ENCODE measurements around the gene EML2.

The EML2 gene

DNA sequence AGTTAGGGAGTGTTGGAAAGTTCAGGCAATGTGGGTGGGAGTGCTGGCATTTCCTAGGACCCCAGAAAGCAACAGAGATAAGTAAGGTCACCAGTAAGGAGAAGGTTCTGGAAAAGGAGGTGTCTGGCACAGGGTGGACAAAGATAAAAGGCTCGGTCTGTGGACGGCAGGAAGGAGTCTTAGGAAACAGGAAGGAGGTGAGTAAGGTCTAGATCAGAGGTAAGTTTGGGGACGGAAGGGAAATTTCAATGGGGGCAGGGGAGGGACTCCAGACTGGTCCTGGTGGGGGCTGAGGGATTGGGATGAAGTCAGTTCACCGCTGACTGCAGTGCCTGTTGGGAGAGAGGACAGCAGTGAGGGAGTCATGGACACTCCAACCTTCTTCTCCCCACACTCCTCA, 46.8 kb downstream of the EML2 start:
- peaks cover under 1% of the 10 kb centered on the region for H3K4me1 ChIP-seq (ENCODE audit: control insufficient read depth, low read depth, low read length)
- no peaks in the 10 kb centered on the region for H3K36me3 ChIP-seq (ENCODE audit: control insufficient read depth, low read depth, low read length)
- H3K27me3 ChIP-seq (ENCODE audit: control insufficient read depth, insufficient read depth, low read length): peaks cover 45% of the 10 kb centered on the region
- no peak overlapping the region for H3K4me3 ChIP-seq (ENCODE audit: low read length)
- H3K9me3 ChIP-seq (ENCODE audit: control insufficient read depth, low read depth, low read length): no peaks in the 10 kb centered on the region
- no peak overlapping the region for H3K27ac ChIP-seq (ENCODE audit: low read length)
- no peak overlapping the region for H3K9ac ChIP-seq (ENCODE audit: low read length)

DNA sequence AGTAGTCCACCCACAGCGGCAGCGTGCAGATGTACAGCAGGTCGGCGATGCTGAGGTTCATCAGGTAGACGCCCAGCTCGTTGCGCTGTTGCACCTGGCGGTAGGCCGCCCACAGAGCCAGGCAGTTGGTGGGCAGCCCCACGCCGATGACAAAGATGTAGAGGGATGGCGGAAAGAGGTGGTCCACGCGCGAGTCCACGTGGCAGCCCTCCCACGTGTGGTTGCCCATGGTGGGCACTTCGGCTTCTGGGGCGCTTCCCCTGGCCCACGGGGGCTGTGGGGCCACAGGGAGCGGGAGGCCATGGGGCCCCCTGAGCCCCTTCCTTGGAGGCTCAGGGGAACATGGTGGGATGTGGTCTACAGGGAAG, 47.6 kb downstream of the EML2 start:
- Histone ChIP-seq H3K9ac (ENCODE audit: low read length) (no peak overlapping the region), H3K9me3 (ENCODE audit: control insufficient read depth, low read depth, low read length) (no peaks in the 10 kb centered on the region), H3K4me1 (ENCODE audit: control insufficient read depth, low read depth, low read length) (no peaks in the 10 kb centered on the region), H3K4me3 (ENCODE audit: low read length) (no peak overlapping the region), H3K36me3 (ENCODE audit: control insufficient read depth, low read depth, low read length) (no peaks in the 10 kb centered on the region), H3K27me3 (ENCODE audit: control insufficient read depth, insufficient read depth, low read length) (peaks cover 38% of the 10 kb centered on the region), H3K27ac (ENCODE audit: low read length) (no peak overlapping the region)

DNA sequence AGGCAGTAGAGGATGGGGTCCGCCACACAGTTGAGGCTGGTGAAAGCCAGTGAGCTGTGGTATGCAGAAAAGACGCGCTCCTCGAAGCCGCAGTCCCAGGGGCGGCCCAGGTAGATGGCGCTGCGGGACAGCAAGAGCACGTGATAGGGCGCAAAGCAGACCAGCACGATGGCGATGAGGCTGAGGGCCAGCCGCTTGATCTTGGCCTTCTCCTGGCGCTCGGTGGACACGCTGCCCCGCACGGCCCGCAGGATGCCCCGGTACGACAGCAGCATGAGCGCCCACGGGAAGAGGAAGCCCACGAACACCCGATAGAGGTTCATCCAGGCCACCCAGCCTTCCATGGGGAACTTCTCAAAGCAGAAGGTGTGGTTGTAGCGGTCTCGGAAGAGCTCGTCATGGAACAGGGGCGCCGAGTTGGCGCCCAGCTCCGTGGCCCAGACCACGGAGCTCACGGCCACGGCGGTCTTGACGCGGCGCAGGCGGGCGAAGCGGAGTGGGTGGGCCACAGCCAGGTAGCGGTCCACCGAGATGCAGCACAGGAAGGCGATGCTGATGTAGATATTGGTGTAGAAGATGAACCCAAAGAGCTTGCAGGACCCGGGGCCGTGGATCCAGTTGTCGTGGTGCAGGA, 48.1 kb downstream of the EML2 start:
- Histone ChIP-seq H3K27ac (ENCODE audit: low read length) (no peak overlapping the region), H3K27me3 (ENCODE audit: control insufficient read depth, insufficient read depth, low read length) (peaks cover 33% of the 10 kb centered on the region), H3K4me3 (ENCODE audit: low read length) (no peak overlapping the region), H3K4me1 (ENCODE audit: control insufficient read depth, low read depth, low read length) (no peaks in the 10 kb centered on the region), H3K9ac (ENCODE audit: low read length) (no peak overlapping the region), H3K9me3 (ENCODE audit: control insufficient read depth, low read depth, low read length) (no peaks in the 10 kb centered on the region), H3K36me3 (ENCODE audit: control insufficient read depth, low read depth, low read length) (no peaks in the 10 kb centered on the region)

DNA sequence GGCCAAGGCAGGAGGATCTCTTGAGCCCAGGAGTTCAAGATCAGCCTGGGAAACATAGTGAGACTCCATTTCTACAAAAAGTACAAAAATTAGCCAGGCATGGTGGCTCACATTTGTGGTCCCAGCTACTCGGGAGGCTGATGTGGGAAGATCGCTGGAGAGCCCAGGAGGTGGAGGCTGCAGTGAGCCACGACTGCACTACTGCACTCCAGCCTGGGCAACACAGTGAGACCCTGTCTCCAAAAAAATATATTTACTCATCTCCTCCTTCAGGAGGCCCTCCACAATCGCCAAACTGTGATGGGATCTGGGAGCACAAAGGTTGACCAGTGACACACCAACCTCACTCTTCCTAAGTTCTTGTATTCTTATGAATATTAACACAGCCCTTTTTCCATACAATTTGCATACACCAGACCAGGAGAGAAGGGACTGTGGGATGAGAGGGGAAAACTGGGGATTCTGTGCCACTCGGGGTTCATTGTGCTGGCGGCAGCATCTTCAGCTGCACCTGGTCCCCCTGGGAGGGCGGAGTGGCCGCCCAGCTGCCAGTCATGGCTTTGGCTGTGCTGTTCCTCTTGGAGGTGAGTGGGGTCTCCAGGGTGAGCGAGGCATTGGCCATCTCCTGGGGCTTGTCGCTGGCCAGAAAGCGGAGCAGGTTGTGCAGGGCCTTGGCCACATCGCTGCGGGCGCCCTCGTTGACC, 48.7 kb downstream of the EML2 start:
- Histone ChIP-seq H3K4me3 (ENCODE audit: low read length) (no peak overlapping the region), H3K27me3 (ENCODE audit: control insufficient read depth, insufficient read depth, low read length) (peaks cover 33% of the 10 kb centered on the region), H3K36me3 (ENCODE audit: control insufficient read depth, low read depth, low read length) (no peaks in the 10 kb centered on the region), H3K4me1 (ENCODE audit: control insufficient read depth, low read depth, low read length) (no peaks in the 10 kb centered on the region), H3K9me3 (ENCODE audit: control insufficient read depth, low read depth, low read length) (no peaks in the 10 kb centered on the region), H3K27ac (ENCODE audit: low read length) (no peak overlapping the region), H3K9ac (ENCODE audit: low read length) (no peak overlapping the region)

DNA sequence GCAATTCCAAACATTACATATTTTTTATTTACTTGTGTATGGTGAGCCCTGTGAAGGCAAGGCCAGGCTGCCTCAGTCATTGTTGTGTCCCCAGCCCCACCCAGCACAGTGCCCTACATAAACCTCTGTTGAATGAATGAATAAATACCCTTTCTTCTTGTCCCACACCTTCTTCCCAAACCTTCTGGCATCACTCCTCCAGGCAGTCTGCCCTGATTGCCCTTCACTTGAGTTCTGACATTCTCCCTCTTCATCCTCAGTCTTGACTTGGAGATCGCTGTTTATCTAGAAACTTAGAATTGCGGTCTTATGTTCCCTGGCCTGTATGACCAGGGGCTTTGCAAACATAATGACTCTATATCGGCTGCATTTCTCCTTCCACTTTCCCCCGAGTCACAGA, 49.4 kb downstream of the EML2 start:
- Histone ChIP-seq H3K9me3 (ENCODE audit: control insufficient read depth, low read depth, low read length) (no peaks in the 10 kb centered on the region), H3K36me3 (ENCODE audit: control insufficient read depth, low read depth, low read length) (no peaks in the 10 kb centered on the region), H3K4me1 (ENCODE audit: control insufficient read depth, low read depth, low read length) (no peaks in the 10 kb centered on the region), H3K27ac (ENCODE audit: low read length) (no peak overlapping the region), H3K4me3 (ENCODE audit: low read length) (no peak overlapping the region), H3K27me3 (ENCODE audit: control insufficient read depth, insufficient read depth, low read length) (peaks cover 33% of the 10 kb centered on the region), H3K9ac (ENCODE audit: low read length) (no peak overlapping the region)

DNA sequence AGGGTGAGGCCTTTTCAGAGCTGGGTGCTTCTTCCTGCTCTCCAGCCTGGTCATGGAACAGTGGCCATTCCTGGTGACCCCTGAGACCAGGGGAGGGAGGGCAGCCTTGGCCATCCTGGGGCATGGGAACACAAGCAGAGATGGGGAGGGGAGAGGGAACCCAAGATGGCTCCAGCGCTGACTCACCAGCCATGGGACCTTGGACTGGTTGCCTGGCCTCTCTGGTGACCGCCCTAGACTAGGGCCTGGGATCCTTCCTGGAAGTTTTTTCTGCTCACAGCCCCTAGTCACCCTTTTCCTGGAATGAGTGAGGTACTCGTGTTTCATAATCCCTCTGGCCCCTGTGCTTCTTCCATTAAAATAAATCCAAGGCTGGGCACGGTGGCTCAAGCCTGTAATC, 51.3 kb downstream of the EML2 start:
- H3K27ac ChIP-seq (ENCODE audit: low read length): no peak overlapping the region
- H3K36me3 ChIP-seq (ENCODE audit: control insufficient read depth, low read depth, low read length): no peaks in the 10 kb centered on the region
- H3K9ac ChIP-seq (ENCODE audit: low read length): no peak overlapping the region
- no peak overlapping the region for H3K4me3 ChIP-seq (ENCODE audit: low read length)
- peaks cover 32% of the 10 kb centered on the region for H3K27me3 ChIP-seq (ENCODE audit: control insufficient read depth, insufficient read depth, low read length)
- no peaks in the 10 kb centered on the region for H3K9me3 ChIP-seq (ENCODE audit: control insufficient read depth, low read depth, low read length)
- H3K4me1 ChIP-seq (ENCODE audit: control insufficient read depth, low read depth, low read length): no peaks in the 10 kb centered on the region

DNA sequence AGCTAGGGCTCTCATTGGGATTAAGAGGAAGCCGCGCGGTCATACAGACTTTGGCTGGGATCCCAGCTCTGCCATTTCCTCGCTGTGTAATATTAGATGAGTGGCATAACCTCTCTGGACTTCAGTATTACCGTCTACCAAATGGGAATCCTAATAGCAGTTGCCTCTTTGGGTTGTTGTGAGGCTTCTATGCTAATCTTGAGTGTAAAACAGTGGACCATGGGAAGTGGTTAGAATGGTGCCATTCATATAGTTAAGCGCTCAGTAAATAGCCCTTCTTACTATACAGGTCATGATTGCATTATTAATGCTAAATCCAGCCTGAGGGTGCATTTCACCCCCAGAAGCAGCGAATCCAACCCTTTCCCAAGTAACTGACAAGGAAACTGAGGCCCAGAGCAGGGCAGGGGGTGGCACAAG, 54.0 kb downstream of the EML2 start:
- peak overlapping the region; percentile 60 for H3K27ac ChIP-seq (ENCODE audit: low read length)
- H3K9me3 ChIP-seq (ENCODE audit: control insufficient read depth, low read depth, low read length): no peaks in the 10 kb centered on the region
- no peaks in the 10 kb centered on the region for H3K36me3 ChIP-seq (ENCODE audit: control insufficient read depth, low read depth, low read length)
- peaks cover 6% of the 10 kb centered on the region for H3K27me3 ChIP-seq (ENCODE audit: control insufficient read depth, insufficient read depth, low read length)
- no peak overlapping the region for H3K9ac ChIP-seq (ENCODE audit: low read length)
- H3K4me3 ChIP-seq (ENCODE audit: low read length): peak overlapping the region; percentile 93
- H3K4me1 ChIP-seq (ENCODE audit: control insufficient read depth, low read depth, low read length): no peaks in the 10 kb centered on the region

DNA sequence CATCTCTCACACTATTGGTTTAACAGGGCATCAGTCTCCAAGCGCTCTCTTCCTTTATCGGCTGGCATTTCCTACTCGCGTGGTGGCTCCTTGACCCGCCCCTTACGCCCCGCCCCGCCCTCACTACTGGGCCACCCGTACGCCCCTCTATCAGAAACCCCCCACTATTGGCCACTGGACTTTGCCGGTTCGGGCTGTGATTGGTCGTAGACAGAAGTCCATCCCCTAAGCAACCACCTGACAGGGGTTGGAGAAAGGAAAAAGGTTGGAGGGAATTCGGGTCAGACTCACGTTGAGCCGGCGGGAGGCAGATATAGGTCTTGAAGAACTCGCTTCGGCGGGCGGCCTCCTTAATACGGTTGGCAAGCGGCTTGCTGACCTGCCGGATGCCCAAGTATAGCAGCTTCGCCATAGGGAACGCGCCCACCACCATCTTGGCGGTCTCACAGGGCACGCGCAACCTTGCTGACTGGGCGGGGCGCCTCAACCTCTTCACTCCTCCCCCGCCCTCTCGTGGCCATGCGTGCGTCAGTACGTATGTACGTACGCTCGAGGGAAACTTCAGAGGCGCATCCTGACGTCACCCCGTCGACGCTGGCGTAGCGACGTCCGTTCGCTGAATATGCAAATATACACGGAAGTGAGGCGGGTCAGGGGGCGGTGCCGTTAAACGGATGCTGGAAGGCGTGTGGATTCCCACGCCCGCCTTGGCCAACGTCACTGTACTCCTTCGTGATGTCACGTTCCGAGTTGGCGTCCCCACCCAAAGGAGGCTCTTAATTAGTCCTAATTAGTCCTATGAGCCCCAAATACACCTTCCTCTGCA, 54.7 kb downstream of the EML2 start, which contains the start of gene OPA3:
OPA3 (minus strand) TSS at position 471 of the 826 bp plus-strand sequence; CDS start at position 433, 38 bp downstream.
- H3K9ac ChIP-seq (ENCODE audit: low read length): peak within 1 kb of the TSS; percentile 85
- no peaks in the 10 kb centered on the region for H3K4me1 ChIP-seq (ENCODE audit: control insufficient read depth, low read depth, low read length)
- peak within 1 kb of the TSS; percentile 93 for H3K4me3 ChIP-seq (ENCODE audit: low read length)
- peak within 1 kb of the TSS; percentile 87 for H3K27ac ChIP-seq (ENCODE audit: low read length)
- H3K9me3 ChIP-seq (ENCODE audit: control insufficient read depth, low read depth, low read length): no peaks in the 10 kb centered on the region
- peaks cover under 1% of the 10 kb centered on the region for H3K27me3 ChIP-seq (ENCODE audit: control insufficient read depth, insufficient read depth, low read length)
- H3K36me3 ChIP-seq (ENCODE audit: control insufficient read depth, low read depth, low read length): no peaks in the 10 kb centered on the region

DNA sequence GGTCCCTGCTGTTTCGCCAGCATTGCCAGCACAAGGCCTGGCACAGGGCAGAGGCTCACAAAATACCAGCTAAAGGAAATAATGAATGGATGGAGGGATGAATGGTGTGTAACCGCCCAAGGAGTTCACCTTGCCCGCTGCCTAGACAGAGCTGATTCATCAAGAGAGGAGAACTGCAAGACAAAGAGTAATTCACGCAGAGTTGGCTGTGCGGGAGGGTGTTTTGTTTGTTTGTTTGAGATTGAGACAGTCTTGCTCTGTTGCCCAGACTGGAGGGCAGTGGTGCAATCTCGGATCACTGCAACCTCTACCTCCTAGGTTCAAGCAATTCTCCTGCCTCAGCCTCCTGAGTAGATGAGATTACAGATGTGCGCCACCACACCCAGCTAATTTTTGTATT, 57.6 kb downstream of the EML2 start:
- Histone ChIP-seq H3K36me3 (ENCODE audit: control insufficient read depth, low read depth, low read length) (no peaks in the 10 kb centered on the region), H3K9me3 (ENCODE audit: control insufficient read depth, low read depth, low read length) (no peaks in the 10 kb centered on the region), H3K4me1 (ENCODE audit: control insufficient read depth, low read depth, low read length) (peaks cover 14% of the 10 kb centered on the region), H3K9ac (ENCODE audit: low read length) (no peak overlapping the region), H3K27me3 (ENCODE audit: control insufficient read depth, insufficient read depth, low read length) (no peaks in the 10 kb centered on the region), H3K4me3 (ENCODE audit: low read length) (no peak overlapping the region), H3K27ac (ENCODE audit: low read length) (no peak overlapping the region)

DNA sequence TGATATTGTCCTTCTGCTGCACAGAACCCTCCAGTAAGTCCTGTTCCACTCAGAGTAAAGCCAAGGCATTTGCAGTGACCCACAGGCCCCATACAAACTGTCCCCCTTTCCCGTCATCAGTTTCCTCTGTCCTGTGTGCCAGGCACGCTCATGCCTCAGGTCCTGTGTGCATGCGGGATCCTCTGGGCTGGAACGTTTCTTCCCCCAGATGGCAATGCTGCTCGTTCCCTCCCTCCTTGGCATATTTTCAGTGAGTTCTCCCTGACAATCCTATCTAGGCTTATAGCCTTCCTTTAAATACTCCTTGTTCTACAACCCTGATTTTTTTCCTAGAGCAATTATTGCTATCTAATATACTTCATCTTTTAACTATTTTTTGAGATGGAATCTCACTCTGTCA, 60.3 kb downstream of the EML2 start:
- no peak overlapping the region for H3K4me3 ChIP-seq (ENCODE audit: low read length)
- no peak overlapping the region for H3K27ac ChIP-seq (ENCODE audit: low read length)
- no peaks in the 10 kb centered on the region for H3K36me3 ChIP-seq (ENCODE audit: control insufficient read depth, low read depth, low read length)
- peaks cover 14% of the 10 kb centered on the region for H3K4me1 ChIP-seq (ENCODE audit: control insufficient read depth, low read depth, low read length)
- no peaks in the 10 kb centered on the region for H3K9me3 ChIP-seq (ENCODE audit: control insufficient read depth, low read depth, low read length)
- no peaks in the 10 kb centered on the region for H3K27me3 ChIP-seq (ENCODE audit: control insufficient read depth, insufficient read depth, low read length)
- H3K9ac ChIP-seq (ENCODE audit: low read length): no peak overlapping the region

DNA sequence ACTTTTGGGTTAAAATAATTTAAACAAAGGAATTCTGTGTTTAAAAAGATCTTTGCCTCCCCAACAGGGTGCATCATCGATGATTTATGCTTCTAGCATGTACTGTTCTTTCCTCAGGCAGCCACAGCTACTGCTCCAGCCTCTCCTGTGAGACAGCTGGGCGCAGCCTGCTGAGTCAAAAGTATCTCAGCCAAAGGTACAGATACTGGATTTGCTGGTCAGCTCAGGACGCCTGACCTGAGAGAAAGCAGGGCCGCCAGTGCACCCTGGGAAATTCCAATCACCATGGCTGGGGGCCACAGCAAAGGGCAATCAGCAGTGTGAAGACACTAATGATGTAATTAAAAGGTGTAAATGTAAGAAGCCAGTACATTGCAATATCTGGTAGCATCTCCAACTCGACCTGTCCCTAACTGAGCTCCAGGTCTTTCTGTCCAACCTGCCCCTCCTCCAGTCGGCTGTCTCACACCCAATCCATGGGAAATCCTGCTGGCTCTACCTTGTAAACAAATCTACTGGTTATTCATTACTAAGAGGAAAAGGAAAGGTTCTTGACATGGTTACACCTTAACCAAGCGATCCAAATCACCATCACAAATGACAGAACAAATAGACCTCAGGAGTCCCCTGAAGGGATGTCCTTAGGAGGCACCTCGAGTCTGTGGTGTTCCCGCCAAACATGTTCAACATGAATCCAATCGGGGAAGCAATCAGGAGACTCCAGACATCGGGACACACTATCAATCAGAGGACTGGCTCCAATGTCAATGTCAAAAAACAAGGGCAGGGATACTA, 61.9 kb downstream of the EML2 start:
- Histone ChIP-seq H3K27ac (ENCODE audit: low read length) (no peak overlapping the region), H3K9me3 (ENCODE audit: control insufficient read depth, low read depth, low read length) (no peaks in the 10 kb centered on the region), H3K27me3 (ENCODE audit: control insufficient read depth, insufficient read depth, low read length) (no peaks in the 10 kb centered on the region), H3K4me1 (ENCODE audit: control insufficient read depth, low read depth, low read length) (peaks cover 14% of the 10 kb centered on the region), H3K4me3 (ENCODE audit: low read length) (no peak overlapping the region), H3K9ac (ENCODE audit: low read length) (no peak overlapping the region), H3K36me3 (ENCODE audit: control insufficient read depth, low read depth, low read length) (no peaks in the 10 kb centered on the region)
